ENCODE data around the gene MPI.
"Not testable (repeated sequence)": the region's sequence is repeated elsewhere in the genome, so short reads cannot be mapped to it uniquely, and the experiment has no call there.

MPI gene

GRCh38 chr15:74893627-74894026, 3.8 kb downstream of the MPI start:
- DNase-seq: no peak

- not testable (repeated sequence) for DNase-seq
Measured at GRCh38 chr15:74894383-74894782, 4.5 kb downstream of the MPI start.

- no peak for DNase-seq
Measured at GRCh38 chr15:74895830-74896229, 6.0 kb downstream of the MPI start.

GRCh38 chr15:74896316-74896715, 6.5 kb downstream of the MPI start:
- DNase-seq: no peak

- DNase-seq: no peak
Measured at GRCh38 chr15:74897300-74897701, 7.5 kb downstream of the MPI start.

GRCh38 chr15:74901612-74902063, 11.8 kb downstream of the MPI start:
- DNase-seq: peak; percentile 25

- DNase-seq: no peak
Measured at GRCh38 chr15:74902295-74903075, 12.6 kb downstream of the MPI start.

GRCh38 chr15:74903676-74904075, 13.8 kb downstream of the MPI start:
- no peak for DNase-seq

GRCh38 chr15:74904190-74904805, 14.5 kb downstream of the MPI start:
- DNase-seq: no peak

GRCh38 chr15:74906067-74906449, 16.2 kb downstream of the MPI start:
- no peak for DNase-seq

GRCh38 chr15:74906450-74907162, 16.8 kb downstream of the MPI start, which contains the start of gene FAM219B:
Gene FAM219B (minus strand): TSS chr15:74906851. CDS start chr15:74906800, 51 bp downstream.
- DNase-seq: peak; percentile 81

- DNase-seq: no peak
Measured at GRCh38 chr15:74907163-74907870, 17.5 kb downstream of the MPI start.

- DNase-seq: no peak
Measured at GRCh38 chr15:74908635-74909034, 18.8 kb downstream of the MPI start.

- no peak for DNase-seq
Measured at GRCh38 chr15:74913041-74913440, 23.2 kb downstream of the MPI start.

GRCh38 chr15:74913799-74914198, 24.0 kb downstream of the MPI start:
- not testable (repeated sequence) for DNase-seq

- no peak for DNase-seq
Measured at GRCh38 chr15:74917676-74918075, 27.8 kb downstream of the MPI start.

GRCh38 chr15:74920456-74920855, 30.6 kb downstream of the MPI start:
- no peak for DNase-seq

GRCh38 chr15:74924525-74924924, 34.7 kb downstream of the MPI start:
- no peak for DNase-seq

GRCh38 chr15:74928771-74929198, 38.9 kb downstream of the MPI start:
- DNase-seq: no peak

- no peak for DNase-seq
Measured at GRCh38 chr15:74933573-74933972, 43.7 kb downstream of the MPI start.

- DNase-seq: not testable (repeated sequence)
Measured at GRCh38 chr15:74935193-74935592, 45.4 kb downstream of the MPI start.

GRCh38 chr15:74937272-74937589, 47.4 kb downstream of the MPI start:
- no peak for DNase-seq
